HG03139 (cell line): Measurements from ENCODE around the gene GRM7.

ENCODE experiments used
- ATAC-seq: cut with Tn5 transposase; IDR thresholded peaks from one replicate; pipeline ENCODE4 v1.9.1; 2021; ENCODE audit not compliant: unreplicated experiment

GRM7 gene

DNA sequence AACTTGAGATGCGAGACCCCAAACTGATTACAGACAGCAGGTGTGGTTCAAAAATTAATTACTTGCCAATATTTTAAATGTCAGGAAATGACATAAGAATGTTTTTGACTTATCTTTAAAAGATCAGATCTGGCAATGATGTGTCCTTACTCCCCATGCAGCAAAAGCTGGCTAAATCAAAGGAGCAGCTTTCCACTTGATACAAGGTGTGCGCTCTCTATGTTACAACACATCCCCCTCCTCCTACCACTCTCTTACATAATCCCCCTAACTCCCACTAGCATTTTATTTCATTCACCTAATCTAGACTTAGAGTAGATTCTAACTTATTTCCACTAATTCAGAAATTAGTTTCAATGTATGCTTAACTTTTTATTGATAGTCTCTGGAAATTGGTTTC is 609.0 kb downstream of the GRM7 start:
- no peak for ATAC-seq

DNA sequence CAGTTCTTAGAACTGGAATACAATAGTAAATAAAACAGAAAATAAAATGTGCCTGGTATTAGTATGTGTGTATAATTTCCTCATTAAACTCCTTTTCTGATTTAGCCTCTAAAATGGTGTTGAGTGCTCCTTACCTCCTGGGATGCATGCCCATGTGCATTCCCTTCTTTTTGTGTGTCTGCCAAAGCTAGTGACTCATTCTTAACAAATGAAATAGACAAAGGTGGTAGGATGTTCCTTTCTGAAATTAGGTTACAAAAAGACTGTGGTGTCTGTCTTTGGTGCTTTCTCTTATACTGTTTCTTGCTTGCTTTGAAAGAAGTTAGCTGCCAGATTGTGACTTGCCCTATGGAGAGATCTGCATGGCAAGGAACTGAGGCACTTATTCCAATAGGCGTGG is 623.7 kb downstream of the GRM7 start:
- ATAC-seq, result no peak

DNA sequence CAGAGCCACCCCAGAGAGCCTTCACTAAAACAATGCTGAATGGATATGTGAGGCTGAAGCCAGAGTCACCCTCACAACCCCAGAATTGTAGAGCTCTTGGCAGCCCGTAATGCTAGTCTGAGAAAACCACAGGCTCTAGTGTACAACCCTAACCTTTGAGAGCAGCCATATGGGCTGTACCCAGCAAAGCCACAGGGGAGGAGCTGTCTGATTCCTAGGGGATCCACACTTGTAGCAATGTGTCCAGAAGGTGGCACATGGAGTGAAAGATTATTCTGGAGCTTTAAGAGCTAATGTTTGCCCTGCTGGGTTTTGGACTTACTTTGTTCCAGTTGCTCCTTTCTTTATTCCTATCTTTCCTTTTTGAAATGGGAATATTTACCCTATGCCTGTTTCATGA is 626.8 kb downstream of the GRM7 start:
- ATAC-seq, result no peak

- no peak for ATAC-seq
Measured at GRCh38 chr3:7489417-7489816, 628.5 kb downstream of the GRM7 start.

GRCh38 chr3:7498715-7499114 is 637.8 kb downstream of the GRM7 start:
- ATAC-seq, result no peak

GRCh38 chr3:7503431-7503830 is 642.5 kb downstream of the GRM7 start:
- ATAC-seq, result no peak

GRCh38 chr3:7504886-7505775 is 644.2 kb downstream of the GRM7 start:
- ATAC-seq, result no peak

DNA sequence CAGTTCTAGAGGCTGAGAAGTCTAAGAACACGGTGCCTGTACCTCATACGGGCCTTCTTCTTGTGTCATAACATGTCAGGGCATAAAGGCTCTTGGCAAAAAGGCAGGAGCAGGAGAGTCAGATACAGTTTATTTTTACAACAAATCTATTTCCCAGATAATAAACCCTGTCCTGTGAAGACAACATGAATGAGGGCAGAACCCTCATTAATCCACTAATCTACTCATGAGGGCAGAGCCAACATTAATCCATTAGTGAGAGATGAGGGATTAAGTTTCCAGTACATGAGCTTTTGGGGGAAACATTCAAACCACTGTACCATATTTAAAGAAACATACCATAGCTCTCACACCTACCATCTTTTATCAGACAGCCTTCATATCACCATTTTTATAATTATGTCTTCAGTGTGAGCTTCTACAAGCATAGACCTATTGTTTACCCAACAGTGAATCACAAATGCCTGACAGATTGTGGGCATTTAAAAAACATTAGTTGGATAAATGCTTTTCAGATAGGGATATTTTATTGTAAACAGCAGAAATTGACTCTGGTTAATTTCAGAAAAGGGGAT is 645.8 kb downstream of the GRM7 start:
- ATAC-seq, result no peak

GRCh38 chr3:7508821-7509220 is 647.9 kb downstream of the GRM7 start:
- no peak for ATAC-seq

DNA sequence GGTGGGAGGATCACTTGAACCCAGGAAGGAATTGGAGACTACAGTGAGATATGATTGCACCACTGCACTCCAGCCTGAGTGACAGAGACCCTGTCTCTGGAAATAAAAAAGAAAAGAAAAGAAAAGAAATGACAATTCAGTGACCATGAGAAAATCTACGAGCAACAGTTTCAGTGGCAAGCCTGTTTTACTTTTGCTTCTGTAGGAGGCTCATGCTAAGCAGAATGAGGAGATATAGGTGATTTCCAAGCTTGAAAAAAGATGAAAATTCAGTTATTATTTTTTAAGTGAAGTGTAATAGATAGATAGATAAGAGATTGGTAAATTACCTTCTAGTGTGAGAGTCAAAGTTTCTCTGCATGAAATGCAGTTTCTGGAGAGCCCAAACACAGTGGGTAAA is 651.1 kb downstream of the GRM7 start:
- ATAC-seq, result no peak

GRCh38 chr3:7518026-7518425 is 657.1 kb downstream of the GRM7 start:
- ATAC-seq, result no peak

DNA sequence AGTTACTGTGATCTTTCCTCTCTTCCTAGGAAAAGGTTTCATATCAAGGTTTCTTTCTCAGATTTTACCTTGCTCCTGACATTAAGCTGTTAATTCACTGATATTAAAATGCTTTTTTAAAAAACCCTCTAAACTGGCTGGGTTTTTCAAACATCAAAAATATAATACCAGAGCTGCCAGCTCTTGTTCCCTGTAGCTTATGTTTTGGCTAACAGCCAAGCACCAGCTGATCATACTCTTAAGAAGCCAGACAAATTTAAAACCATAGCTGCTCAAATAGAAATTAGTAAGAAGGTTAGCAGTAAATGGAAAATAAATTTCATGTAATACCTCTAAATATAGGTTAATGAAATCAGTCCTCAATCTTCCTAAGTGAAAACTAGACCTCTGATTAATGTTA is 657.5 kb downstream of the GRM7 start:
- no peak for ATAC-seq

GRCh38 chr3:7520059-7520458 is 659.1 kb downstream of the GRM7 start:
- ATAC-seq, result no peak

DNA sequence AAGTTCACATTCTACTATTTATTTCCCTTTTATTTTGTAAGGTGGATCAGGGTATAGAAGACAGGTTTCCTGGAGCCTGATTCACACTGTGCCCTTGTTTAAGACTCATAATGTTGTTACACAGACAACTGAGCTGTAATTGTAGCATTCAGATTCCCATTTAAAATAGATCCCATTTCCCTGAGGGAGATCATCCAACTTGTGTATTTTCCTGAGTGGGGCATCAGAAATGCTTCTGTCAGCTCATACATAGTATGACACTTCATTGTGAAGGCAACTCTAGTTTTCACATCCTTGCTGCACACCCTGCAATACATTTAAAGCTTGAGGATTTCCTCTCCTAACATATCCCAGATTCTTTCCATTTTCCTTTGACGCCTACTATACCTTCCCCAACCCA is 659.7 kb downstream of the GRM7 start:
- no peak for ATAC-seq

- no peak for ATAC-seq
Measured at GRCh38 chr3:7536510-7536909, 675.6 kb downstream of the GRM7 start.

- no peak for ATAC-seq
Measured at GRCh38 chr3:7536921-7537320, 676.0 kb downstream of the GRM7 start.

DNA sequence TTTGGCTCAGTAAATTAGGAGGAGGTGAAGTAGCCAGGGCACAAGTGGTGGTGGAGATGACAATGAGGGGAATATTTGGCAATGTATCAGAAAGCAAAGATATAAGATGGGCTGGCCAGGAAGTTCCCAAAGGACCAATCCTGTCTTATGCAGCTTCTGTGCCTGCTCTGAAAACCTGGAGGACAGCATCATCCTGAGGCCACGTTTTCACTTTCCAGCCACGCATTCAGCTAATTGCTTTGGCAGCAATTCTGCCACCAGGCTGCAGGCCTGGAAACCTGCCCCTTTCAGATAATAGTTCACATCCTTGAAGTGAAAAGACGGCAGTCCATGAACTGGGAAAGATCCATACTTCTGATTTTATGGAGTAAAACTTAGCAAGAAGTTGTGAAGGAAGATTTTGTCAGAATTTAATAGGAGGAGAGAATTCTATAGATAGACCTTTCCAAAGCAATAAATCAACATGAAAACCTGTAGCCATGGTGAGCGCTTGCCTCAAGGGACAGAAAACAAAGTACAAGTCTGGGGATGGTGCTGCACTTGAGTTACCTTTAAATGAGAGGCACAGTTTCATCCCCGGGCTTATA is 682.5 kb downstream of the GRM7 start:
- ATAC-seq, result no peak

DNA sequence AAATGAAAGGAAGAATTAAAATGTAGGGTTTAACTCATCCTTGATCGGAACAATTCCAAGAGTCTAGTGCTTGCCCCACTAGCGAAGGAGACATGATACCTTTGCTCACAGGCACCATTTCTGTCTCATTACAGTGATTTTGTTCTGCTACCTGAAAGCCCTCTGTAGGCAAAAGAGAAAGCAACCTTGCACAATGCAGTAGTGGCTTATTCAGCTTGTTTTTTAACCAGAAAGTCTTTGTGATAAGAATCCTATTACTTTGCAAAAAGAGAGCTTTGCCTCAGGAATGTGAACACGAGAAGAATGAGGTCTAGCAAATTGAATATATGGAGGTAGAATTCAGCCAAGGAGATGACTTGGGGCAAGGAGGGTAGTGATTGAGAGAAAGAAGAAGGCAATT is 684.4 kb downstream of the GRM7 start:
- ATAC-seq, result no peak

DNA sequence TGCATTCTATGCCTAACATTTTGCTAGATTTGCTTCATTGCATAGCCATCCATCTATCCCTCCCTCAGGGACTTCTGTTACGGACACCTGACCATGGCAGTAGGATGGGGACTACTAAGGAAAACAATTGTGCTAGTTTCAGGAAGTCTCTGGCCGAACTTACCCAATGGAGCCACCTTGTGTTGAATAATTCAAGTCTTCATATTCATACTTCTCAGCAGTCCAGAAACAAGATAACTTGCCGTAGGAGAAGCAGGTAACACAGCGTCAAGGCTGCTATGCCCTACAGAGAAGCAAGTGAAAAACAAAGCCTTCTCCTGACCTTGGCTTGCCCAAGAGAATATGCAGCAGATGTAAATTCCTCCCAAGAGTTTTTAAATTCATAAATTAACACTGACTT is 685.3 kb downstream of the GRM7 start:
- ATAC-seq, result no peak

DNA sequence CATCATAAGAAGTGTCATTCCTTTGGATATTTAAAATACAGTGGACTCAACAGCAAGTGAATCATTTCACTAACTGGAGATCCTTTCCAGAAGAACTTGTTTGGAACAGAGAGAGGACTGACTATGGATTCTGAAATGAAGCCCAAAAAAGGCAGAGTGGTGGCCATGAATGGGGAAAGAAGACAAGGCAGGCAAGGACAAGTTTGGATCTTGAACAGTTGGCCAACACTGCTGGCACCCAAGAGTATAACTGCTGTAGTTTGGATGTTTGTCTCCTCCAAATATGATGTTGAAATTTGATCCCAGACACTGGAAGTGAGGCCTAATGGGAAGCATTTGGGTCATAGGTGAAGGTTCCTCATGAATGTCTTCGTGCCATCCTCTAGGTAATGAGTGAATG is 686.9 kb downstream of the GRM7 start:
- ATAC-seq, result no peak

- no peak for ATAC-seq
Measured at GRCh38 chr3:7562892-7563291, 702.0 kb downstream of the GRM7 start.

DNA sequence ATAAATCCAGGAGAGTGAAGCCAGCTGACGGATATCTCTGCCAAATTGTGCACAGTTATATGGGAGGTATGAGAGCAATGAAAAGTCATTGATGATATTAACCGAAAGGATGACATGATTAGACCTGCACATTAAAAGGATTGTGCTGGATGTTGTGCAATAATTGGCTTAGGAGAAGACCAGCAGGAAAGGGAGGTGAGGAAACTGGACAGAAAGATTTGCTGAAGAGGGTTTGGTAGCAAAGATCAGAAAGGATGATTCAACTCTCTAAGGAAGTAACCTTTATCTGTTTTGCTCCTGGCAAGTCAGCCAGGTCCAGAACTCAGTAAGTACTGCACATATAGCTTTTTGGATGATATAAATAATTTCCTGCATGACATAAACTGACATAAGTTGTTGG is 704.7 kb downstream of the GRM7 start:
- no peak for ATAC-seq
